HG03460 (cell line): ENCODE results near the gene TAS2R39.
"Not testable (repeated sequence)": the region's sequence is repeated elsewhere in the genome, so short reads cannot be mapped to it uniquely, and the experiment has no call there.

Experiments used
- ATAC-seq: cut with Tn5 transposase; IDR thresholded peaks from one replicate; pipeline ENCODE4 v1.9.1; 2021; ENCODE audit not compliant: unreplicated experiment

Gene TAS2R39

GRCh38 chr7:143183024-143183423 lies at the start of gene TAS2R39:
TAS2R39 (plus strand) TSS chr7:143183419; CDS start chr7:143183419, 0 bp downstream.
- ATAC-seq, result no peak

- no peak for ATAC-seq
Observed at GRCh38 chr7:143147070-143147469, 36.1 kb upstream of the TAS2R39 start.

GRCh38 chr7:143148050-143148449 lies 35.2 kb upstream of the TAS2R39 start:
- no peak for ATAC-seq

GRCh38 chr7:143148651-143149050 lies 34.6 kb upstream of the TAS2R39 start:
- no peak for ATAC-seq

DNA sequence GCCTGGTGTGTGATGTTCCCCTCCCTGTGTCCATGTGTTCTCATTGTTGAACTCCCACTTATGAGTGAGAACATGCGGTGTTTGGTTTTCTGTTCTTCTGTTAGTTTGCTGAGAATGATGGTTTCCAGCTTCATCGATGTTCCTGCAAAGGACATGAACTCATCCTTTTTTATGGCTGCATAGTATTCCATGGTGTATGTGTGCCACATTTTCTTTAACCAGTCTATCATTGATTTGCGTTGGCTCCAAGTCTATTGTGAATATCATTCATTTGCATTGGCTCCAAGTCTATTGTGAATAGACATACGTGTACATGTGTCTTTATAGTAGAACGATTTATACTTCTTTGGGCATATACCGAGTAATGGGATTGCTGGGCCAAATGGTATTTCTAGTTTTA lies 32.5 kb upstream of the TAS2R39 start:
- not testable (repeated sequence) for ATAC-seq

GRCh38 chr7:143158617-143159016 lies 24.6 kb upstream of the TAS2R39 start:
- ATAC-seq, result not testable (repeated sequence)

GRCh38 chr7:143171697-143172096 lies 11.5 kb upstream of the TAS2R39 start:
- no peak for ATAC-seq

DNA sequence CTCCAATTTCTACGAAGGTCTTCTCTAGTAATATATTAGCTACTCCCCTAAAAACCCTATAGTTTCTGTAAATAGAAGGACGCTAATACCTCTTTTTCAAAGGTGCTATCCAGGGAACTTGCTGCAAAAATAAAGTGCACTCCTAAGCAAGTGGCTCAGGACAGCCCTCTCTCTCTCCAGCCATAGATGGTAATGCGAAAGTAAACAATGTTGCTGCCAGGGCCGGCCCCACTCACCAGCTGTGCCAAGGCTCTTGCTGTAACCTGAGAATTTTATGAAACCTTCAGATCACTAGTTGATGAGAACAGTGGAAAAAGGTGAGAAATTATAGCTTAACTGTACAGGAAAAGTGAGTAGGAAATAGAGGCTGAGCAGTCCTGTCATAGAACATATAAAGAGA lies 10.9 kb upstream of the TAS2R39 start:
- ATAC-seq, result no peak

- no peak for ATAC-seq
Observed at GRCh38 chr7:143176128-143176527, 7.1 kb upstream of the TAS2R39 start.

DNA sequence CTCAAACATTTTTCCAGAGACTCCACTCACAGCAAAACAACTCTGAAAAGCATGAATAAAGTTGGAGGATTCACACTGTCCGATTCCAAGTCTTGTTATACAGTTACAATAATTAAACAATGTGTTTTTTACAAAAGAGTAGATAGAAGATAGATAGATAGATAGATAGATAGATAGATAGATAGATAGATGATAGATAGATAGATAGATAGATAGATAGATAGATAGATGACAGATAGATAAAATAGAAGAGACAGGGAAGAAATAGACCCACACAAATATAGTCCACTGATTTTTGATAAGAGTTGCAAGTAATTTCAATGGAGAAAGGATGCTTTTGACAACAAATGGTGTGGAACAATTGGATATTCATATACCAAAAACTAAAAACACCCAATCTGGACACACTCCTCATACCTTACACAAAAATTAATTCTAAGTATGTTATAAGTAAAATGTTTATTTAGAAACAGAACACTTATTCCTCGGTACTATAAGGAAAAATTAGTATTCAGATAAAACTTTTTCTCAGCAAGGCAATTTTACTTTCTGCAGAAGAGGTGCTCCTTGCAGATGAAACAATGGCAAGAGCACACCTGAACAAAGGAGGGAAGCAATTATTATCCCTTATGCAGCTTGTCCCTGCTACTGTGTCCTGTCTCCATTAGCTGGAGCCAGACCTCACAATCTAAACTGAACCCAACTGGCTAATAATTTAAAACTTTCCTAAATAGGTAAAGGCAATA lies 5.7 kb upstream of the TAS2R39 start:
- no peak for ATAC-seq

DNA sequence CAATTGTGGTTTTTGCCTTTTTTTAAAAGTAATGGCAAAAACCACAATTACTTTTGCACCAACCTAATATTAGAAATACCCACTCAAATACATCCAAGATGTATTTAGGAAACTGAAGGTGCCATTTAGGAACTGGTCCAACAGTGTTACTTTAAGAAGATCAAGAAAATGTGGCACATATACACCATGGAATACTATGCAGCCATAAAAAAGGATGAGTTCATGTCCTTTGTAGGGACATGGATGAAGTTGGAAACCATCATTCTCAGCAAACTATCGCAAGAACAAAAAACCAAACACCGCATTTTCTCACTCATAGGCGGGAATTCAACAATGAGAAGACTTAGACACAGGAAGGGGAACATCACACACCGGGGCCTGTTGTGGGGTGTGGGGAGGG lies 2.4 kb upstream of the TAS2R39 start:
- not testable (repeated sequence) for ATAC-seq

DNA sequence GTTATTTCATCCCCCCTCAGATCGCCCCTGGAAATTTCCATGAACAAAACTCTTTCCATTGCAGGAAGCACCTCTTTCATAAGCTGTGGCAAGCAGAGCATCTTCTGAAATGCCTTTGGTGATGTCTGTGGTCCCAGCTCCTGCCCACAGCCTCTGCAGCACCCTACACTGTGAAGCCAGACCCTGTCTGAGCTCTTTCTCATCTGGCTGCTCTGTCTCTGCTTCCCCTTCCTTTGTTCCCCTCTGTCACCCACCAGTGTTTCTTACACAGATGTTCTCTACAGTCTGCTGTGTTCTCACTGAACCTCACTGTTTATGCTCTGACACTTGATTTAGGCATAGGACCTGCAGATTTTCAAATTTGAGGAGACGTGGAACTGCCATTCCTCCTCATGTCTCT lies 1.9 kb upstream of the TAS2R39 start:
- ATAC-seq, result no peak

DNA sequence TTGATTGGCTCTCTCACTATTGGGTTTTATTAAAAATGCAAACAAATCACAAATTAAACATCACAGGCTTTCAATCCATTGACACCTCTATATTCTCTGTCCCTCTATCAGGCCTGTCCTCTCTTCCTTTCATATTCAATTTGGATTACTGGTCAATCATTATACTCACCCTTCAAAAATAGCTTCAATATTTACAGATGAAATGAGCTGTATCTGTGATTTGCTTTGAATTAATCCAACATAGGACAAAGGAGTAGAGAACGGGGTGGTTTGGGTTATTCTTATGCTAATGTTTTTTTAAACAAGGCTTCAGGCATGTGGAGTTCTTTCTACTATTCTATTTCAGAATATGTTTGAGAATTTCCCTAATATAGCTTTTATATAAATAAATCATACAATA lies 2.3 kb downstream of the TAS2R39 start:
- no peak for ATAC-seq

GRCh38 chr7:143188994-143189393 lies 5.8 kb downstream of the TAS2R39 start:
- ATAC-seq, result no peak

DNA sequence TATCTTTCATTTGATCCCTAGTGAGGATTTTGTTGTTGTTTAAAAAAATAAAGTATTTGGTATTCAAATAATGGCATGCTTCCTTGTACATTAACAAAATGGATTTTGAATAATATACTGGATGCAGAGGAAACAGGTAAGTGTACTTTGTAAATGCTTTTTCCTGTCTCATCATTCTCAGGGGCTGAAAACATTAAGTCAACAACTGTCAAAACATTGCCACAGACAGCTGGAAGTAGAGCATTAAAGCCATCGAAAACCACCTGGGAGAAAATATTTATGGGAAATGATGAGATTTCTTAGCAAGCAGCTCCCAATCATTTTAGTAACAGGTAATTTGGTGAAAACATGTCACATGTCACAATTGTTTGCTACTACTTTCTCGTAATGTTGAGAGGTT lies 10.7 kb downstream of the TAS2R39 start:
- no peak for ATAC-seq

DNA sequence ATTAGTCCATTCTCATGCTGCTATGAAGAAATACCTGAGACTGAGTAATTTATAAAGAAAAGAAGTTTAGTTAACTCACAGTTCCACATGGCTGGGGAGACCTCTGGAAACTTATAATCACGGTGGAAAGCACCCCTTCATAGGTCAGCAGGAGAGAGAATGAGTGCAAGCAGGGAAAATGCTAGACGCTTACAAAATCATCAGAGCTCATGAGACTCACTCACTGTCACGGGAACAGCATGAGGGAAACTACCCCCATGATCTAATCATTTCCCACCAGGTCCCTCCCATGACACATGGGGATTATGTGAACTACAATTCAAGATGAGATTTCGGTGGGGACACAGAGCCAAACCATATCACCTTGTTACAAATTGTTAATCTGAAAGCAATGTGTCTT lies 15.8 kb downstream of the TAS2R39 start:
- peak; percentile 54 for ATAC-seq

DNA sequence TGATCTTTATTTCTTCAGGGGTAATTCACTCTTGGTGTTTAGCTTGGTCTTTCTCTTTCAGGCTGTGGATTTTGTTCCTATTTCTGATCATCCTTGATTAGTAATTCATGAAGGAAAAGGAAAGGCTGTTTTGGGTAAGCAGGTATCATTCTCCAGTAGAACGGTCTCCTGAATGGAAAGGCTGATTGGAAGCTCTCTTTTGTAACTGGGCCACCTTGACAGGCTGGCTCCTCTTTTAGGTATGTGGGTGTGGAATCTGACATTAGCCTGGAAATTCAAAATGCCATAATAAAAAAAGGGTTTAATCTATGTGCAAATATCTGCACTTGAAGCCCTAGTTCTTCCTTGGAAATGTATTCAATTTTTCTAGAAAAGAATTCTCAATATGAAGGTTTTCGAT lies 18.9 kb downstream of the TAS2R39 start:
- no peak for ATAC-seq

DNA sequence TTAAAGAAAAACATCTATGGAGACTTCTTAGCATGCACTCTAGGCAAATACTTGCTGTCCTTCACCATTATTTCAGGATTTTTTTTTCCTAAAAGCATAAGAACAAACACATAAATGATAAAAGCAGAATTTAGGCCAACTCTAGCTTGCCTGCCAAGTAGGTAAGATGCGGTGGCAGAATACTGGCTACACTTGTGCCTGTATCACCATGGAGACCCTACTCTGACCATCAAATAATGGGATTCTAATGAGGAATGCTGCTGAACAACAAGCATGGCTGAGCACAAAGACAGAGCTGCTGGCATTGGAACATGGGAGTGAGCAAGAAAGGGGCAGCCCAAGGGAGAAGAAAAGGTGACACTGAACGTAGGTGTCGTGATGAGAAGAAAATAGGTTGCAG lies 20.2 kb downstream of the TAS2R39 start:
- no peak for ATAC-seq

GRCh38 chr7:143205560-143206293 lies 22.5 kb downstream of the TAS2R39 start:
- peak; percentile 74 for ATAC-seq

GRCh38 chr7:143210541-143210940 lies 27.3 kb downstream of the TAS2R39 start:
- no peak for ATAC-seq

DNA sequence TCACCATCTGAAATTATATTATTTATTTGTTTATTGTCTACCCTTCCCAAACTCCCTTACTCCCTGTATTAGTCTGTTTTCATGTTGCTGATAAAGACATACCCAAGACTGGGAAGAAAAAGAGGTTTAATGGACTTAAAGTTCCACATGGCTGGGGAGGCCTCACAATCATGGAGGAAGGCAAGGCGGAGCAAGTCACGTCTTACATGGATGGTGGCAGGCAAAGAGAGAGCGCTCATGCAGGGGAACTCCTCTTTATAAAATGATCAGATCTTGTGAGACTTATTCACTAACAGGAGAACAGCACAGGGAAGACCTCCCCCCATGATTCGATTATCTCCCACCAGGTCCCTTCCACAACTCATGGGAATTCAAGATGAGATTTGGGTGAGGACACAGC lies 30.3 kb downstream of the TAS2R39 start:
- ATAC-seq, result not testable (repeated sequence)
